Measurements from ENCODE around the gene EPM2AIP1. TPM values are rescaled to one million over a fixed set of nuclear protein-coding genes. Genes with fewer than 3 reads are reported as not detected.

EPM2AIP1 gene
- total and polyA plus RNA-seq, 12 donors: 6.1 to 36.3 (median 27.4) TPM

GRCh38 chr3:37031096-37031682 lies 38.3 kb upstream of the EPM2AIP1 start:
- H3K36me3 ChIP-seq: peaks cover 0 to 100% (median 13%) of the 10 kb centered on the region in 9 donors
- H3K27me3 ChIP-seq: no peaks in the 10 kb centered on the region
- TF ChIP-seq CTCF (IDR thresholded peaks at IDR 0.05): no peak
- peak overlapping the region; percentile 5 to 80 (median 58) for H3K27ac ChIP-seq
- intact Hi-C loops (cut with DNase I): no loop called here
- H3K4me1 ChIP-seq: peaks cover 17 to 69% (median 55%) of the 10 kb centered on the region in 9 donors
- H3K4me3 ChIP-seq: no peak overlapping the region
- ATAC-seq (peak in 4 of 8 donors; percentile 12 to 62 (median 18)), DNase-seq (no peak)
- peaks cover 0 to 11% (median 3%) of the 10 kb centered on the region in 11 donors for H3K9me3 ChIP-seq
- 60 to 70% methylated on average over 7 of the region's 7 CpGs for WGBS, 2 donors

GRCh38 chr3:37030588-37030987 lies 37.7 kb upstream of the EPM2AIP1 start:
- DNase-seq (peak in 1 of 2 donors; percentile 46), ATAC-seq (peak in 5 of 8 donors; percentile 26 to 64 (median 41))
- no peak for TF ChIP-seq CTCF (IDR thresholded peaks at IDR 0.05)
- peak overlapping the region; percentile 5 to 80 (median 58) for H3K27ac ChIP-seq
- intact Hi-C loops (cut with DNase I): no loop called here
- 34 to 41% methylated on average over 3 of the region's 3 CpGs for WGBS, 2 donors
- peaks cover 0 to 100% (median 13%) of the 10 kb centered on the region in 9 donors for H3K36me3 ChIP-seq
- H3K27me3 ChIP-seq: no peaks in the 10 kb centered on the region
- H3K4me1 ChIP-seq: peaks cover 17 to 75% (median 58%) of the 10 kb centered on the region in 9 donors
- no peak overlapping the region for H3K4me3 ChIP-seq
- H3K9me3 ChIP-seq: peaks cover 0 to 5% (median 0%) of the 10 kb centered on the region in 11 donors

GRCh38 chr3:37029516-37030163 lies 36.7 kb upstream of the EPM2AIP1 start:
- Histone ChIP-seq H3K9me3 (peaks cover 0 to 4% (median 0%) of the 10 kb centered on the region in 11 donors), H3K27me3 (no peaks in the 10 kb centered on the region), H3K36me3 (peaks cover 0 to 100% (median 13%) of the 10 kb centered on the region in 9 donors), H3K27ac (peak overlapping the region; percentile 21 to 80 (median 58)), H3K4me3 (no peak overlapping the region), H3K4me1 (peaks cover 17 to 82% (median 60%) of the 10 kb centered on the region in 9 donors)
- DNase-seq (no peak), ATAC-seq (no peak)
- no peak for TF ChIP-seq CTCF (IDR thresholded peaks at IDR 0.05)
- intact Hi-C loops (cut with DNase I): loop anchor here in 4 of 10 donors (5.0 to 10.0 kb wide), 2 partner anchors 183 to 185 kb away; no protein-coding TSS in a partner anchor

GRCh38 chr3:37029111-37029510 lies 36.2 kb upstream of the EPM2AIP1 start:
- peaks cover 0 to 6% (median 0%) of the 10 kb centered on the region in 11 donors for H3K9me3 ChIP-seq
- peaks cover 0 to 100% (median 13%) of the 10 kb centered on the region in 9 donors for H3K36me3 ChIP-seq
- H3K4me3 ChIP-seq: no peak overlapping the region
- peaks cover 17 to 86% (median 60%) of the 10 kb centered on the region in 9 donors for H3K4me1 ChIP-seq
- intact Hi-C loops (cut with DNase I): loop anchor here in 4 of 10 donors (5.0 to 10.0 kb wide), 2 partner anchors 183 to 186 kb away; no protein-coding TSS in a partner anchor
- peak in 7 of 8 donors; percentile 38 to 82 (median 62) for ATAC-seq
- H3K27ac ChIP-seq: peak overlapping the region; percentile 21 to 80 (median 64)
- no peak for DNase-seq
- 87% methylated on average over 1 of the region's 1 CpG for whole genome bisulfite sequencing, 2 donors
- H3K27me3 ChIP-seq: no peaks in the 10 kb centered on the region
- TF ChIP-seq CTCF (IDR thresholded peaks at IDR 0.05): no peak

Data from heart right ventricle (tissue), 16 donors.